Measurements from ENCODE around the gene FADS3.

FADS3 gene

DNA sequence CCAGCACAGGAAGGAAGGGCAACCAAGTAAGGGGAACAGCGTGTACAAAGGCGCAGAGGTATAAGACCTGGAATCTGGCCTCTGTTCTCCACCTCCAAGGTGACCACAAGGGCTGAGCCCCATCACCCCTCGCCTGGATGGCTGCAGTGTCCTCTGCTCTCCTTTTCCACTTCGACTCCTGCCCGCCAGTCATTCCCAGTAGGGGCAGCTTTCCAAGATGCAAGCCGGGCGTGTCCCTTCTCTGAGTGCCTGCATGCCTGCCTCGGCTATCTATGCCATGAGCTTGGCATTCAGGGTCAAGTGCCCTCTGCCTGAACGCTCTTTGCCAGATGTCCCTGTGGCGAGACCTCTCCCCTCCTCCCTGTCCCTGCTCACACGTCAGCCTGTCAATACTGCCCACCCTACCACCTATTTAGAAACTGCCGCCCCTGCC, 17.0 kb downstream of the FADS3 start:
- no peak for DNase-seq
- Histone ChIP-seq H3K4me3 (ENCODE audit: low read depth, low read length) (no peak overlapping the region), H3K36me3 (no peaks in the 10 kb centered on the region), H3K27me3 (no peaks in the 10 kb centered on the region), H3K9me3 (no peaks in the 10 kb centered on the region), H3K4me1 (no peaks in the 10 kb centered on the region; the same call in 1 of the 2 replicates)
- TF ChIP-seq, protein P1, sequence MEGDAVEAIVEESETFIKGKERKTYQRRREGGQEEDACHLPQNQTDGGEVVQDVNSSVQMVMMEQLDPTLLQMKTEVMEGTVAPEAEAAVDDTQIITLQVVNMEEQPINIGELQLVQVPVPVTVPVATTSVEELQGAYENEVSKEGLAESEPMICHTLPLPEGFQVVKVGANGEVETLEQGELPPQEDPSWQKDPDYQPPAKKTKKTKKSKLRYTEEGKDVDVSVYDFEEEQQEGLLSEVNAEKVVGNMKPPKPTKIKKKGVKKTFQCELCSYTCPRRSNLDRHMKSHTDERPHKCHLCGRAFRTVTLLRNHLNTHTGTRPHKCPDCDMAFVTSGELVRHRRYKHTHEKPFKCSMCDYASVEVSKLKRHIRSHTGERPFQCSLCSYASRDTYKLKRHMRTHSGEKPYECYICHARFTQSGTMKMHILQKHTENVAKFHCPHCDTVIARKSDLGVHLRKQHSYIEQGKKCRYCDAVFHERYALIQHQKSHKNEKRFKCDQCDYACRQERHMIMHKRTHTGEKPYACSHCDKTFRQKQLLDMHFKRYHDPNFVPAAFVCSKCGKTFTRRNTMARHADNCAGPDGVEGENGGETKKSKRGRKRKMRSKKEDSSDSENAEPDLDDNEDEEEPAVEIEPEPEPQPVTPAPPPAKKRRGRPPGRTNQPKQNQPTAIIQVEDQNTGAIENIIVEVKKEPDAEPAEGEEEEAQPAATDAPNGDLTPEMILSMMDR (IDR thresholded peaks at IDR 0.05; ENCODE audit: low read depth, low read length) = no peak

GRCh38 chr11:61873588-61874376, 17.6 kb downstream of the FADS3 start:
- H3K27me3 ChIP-seq = no peaks in the 10 kb centered on the region
- TF ChIP-seq, protein P1 (IDR thresholded peaks at IDR 0.05; ENCODE audit: low read depth, low read length) = no peak
- no peaks in the 10 kb centered on the region for H3K36me3 ChIP-seq
- H3K4me3 ChIP-seq (ENCODE audit: low read depth, low read length) = no peak overlapping the region
- DNase-seq = no peak
- H3K9me3 ChIP-seq = no peaks in the 10 kb centered on the region
- no peaks in the 10 kb centered on the region; the same call in 1 of the 2 replicates for H3K4me1 ChIP-seq

GRCh38 chr11:61872935-61873565, 18.3 kb downstream of the FADS3 start:
- Histone ChIP-seq H3K4me1 (no peaks in the 10 kb centered on the region; the same call in 1 of the 2 replicates), H3K9me3 (no peaks in the 10 kb centered on the region), H3K36me3 (no peaks in the 10 kb centered on the region), H3K27me3 (no peaks in the 10 kb centered on the region), H3K4me3 (ENCODE audit: low read depth, low read length) (no peak overlapping the region)
- TF ChIP-seq, protein P1 (IDR thresholded peaks at IDR 0.05; ENCODE audit: low read depth, low read length) = no peak
- DNase-seq = no peak

- DNase-seq = peak; percentile 81
- Histone ChIP-seq H3K4me3 (ENCODE audit: low read depth, low read length) (peak overlapping the region; percentile 31), H3K4me1 (no peaks in the 10 kb centered on the region; the same call in 1 of the 2 replicates), H3K36me3 (no peaks in the 10 kb centered on the region), H3K9me3 (no peaks in the 10 kb centered on the region), H3K27me3 (no peaks in the 10 kb centered on the region)
- TF ChIP-seq, protein P1 (IDR thresholded peaks at IDR 0.05; ENCODE audit: low read depth, low read length) = peak; percentile 74
Measured at GRCh38 chr11:61871158-61871597, 20.2 kb downstream of the FADS3 start.

GRCh38 chr11:61870541-61871031, 20.8 kb downstream of the FADS3 start:
- H3K9me3 ChIP-seq = no peaks in the 10 kb centered on the region
- H3K4me1 ChIP-seq = no peaks in the 10 kb centered on the region; the same call in 1 of the 2 replicates
- H3K36me3 ChIP-seq = no peaks in the 10 kb centered on the region
- TF ChIP-seq, protein P1 (IDR thresholded peaks at IDR 0.05; ENCODE audit: low read depth, low read length) = no peak
- no peaks in the 10 kb centered on the region for H3K27me3 ChIP-seq
- no peak for DNase-seq
- no peak overlapping the region for H3K4me3 ChIP-seq (ENCODE audit: low read depth, low read length)

Data from BE2C (cell line).